ENCODE measurements around the gene CAVIN4. TPM values are rescaled to one million over a fixed set of nuclear protein-coding genes. Genes with fewer than 3 reads are reported as not detected.

Gene CAVIN4
- polyA plus RNA-seq, 3 donors: 0.10 to 0.45 (median 0.13) TPM

Other genes with a start within 250 kb of the CAVIN4 start
- gene TEX10, start 225.1 kb upstream of the CAVIN4 start, polyA plus RNA-seq: 10 to 100 TPM in 1 of 3 donors, 1 to 10 TPM in 2; 4.0 to 10.0 (median 6.0) TPM
- 10 to 100 TPM in 2 of 3 donors, 1 to 10 TPM in 1; 6.5 to 14.1 (median 11.8) TPM for gene MSANTD3, start 150.9 kb upstream of the CAVIN4 start, polyA plus RNA-seq
- gene TMEFF1, start 104.9 kb upstream of the CAVIN4 start, polyA plus RNA-seq: under 1 TPM in 1 of 3 donors, not detected in 2; 0.03 TPM